HUES6 (cell line): Measurements from ENCODE around the gene MAGEA2.
"Not testable (repeated sequence)": the region's sequence is repeated elsewhere in the genome, so short reads cannot be mapped to it uniquely, and the experiment has no call there.

Experiments used
- H3K27ac ChIP-seq: 2 replicates; pipeline ENCODE4 v1.7.0; 2013; ENCODE audit warnings: low read depth, mild to moderate bottlenecking, low read length, inconsistent platforms
- H3K27me3 ChIP-seq: 2 replicates; pipeline ENCODE4 v1.6.1; 2013; ENCODE audit warnings: low read length; ENCODE audit not compliant: control insufficient read depth, insufficient read depth
- H3K36me3 ChIP-seq: 2 replicates; pipeline ENCODE4 v1.6.1; 2013; ENCODE audit warnings: low read length; ENCODE audit not compliant: control insufficient read depth, insufficient read depth
- H3K4me1 ChIP-seq: 2 replicates; pipeline ENCODE4 v1.6.1; 2013; ENCODE audit warnings: low read length; ENCODE audit not compliant: control insufficient read depth, insufficient read depth
- H3K4me3 ChIP-seq: 2 replicates; pipeline ENCODE4 v1.5.1; 2013; ENCODE audit warnings: low read depth, low read length
- H3K9ac ChIP-seq: one replicate; pipeline ENCODE4 v1.6.1; 2013; ENCODE audit warnings: mild to moderate bottlenecking, low read length
- H3K9me3 ChIP-seq: 2 replicates; pipeline ENCODE4 v1.6.1; 2013; ENCODE audit warnings: low read depth, low read length; ENCODE audit not compliant: control insufficient read depth, insufficient read depth

Gene MAGEA2

GRCh38 chrX:152753686-152754650 lies at the start of gene MAGEA2:
TSS of gene MAGEA2 (minus strand) at chrX:152753842. CDS start at chrX:152751363, 2,479 bp downstream.
- not testable (repeated sequence) for H3K27ac ChIP-seq, H3K9ac ChIP-seq, H3K4me1 ChIP-seq, H3K9me3 ChIP-seq, H3K4me3 ChIP-seq, H3K27me3 ChIP-seq, H3K36me3 ChIP-seq

- H3K9me3 ChIP-seq: peaks cover 6% of the 10 kb centered on the region; the same call in 1 of the 2 replicates
- H3K27ac ChIP-seq: no peak overlapping the region
- H3K27me3 ChIP-seq: no peaks in the 10 kb centered on the region
- H3K4me1 ChIP-seq: no peaks in the 10 kb centered on the region
- H3K4me3 ChIP-seq: no peak overlapping the region
- no peaks in the 10 kb centered on the region for H3K36me3 ChIP-seq
- no peak overlapping the region for H3K9ac ChIP-seq
Observed at GRCh38 chrX:152798945-152799344, 45.3 kb upstream of the MAGEA2 start.

- H3K4me1 ChIP-seq, H3K27me3 ChIP-seq, H3K4me3 ChIP-seq, H3K27ac ChIP-seq, H3K36me3 ChIP-seq, H3K9me3 ChIP-seq, H3K9ac ChIP-seq: not testable (repeated sequence)
Observed at GRCh38 chrX:152787062-152787461, 33.4 kb upstream of the MAGEA2 start.

GRCh38 chrX:152769549-152770289 lies 16.1 kb upstream of the MAGEA2 start, which contains the start of gene MAGEA6:
TSS of gene MAGEA6 (minus strand) at chrX:152769689. CDS start at chrX:152767650, 2,039 bp downstream.
- H3K9ac ChIP-seq, H3K9me3 ChIP-seq, H3K36me3 ChIP-seq, H3K27ac ChIP-seq, H3K27me3 ChIP-seq, H3K4me1 ChIP-seq, H3K4me3 ChIP-seq: not testable (repeated sequence)

GRCh38 chrX:152766562-152766961 lies 12.9 kb upstream of the MAGEA2 start:
- H3K36me3 ChIP-seq, H3K9me3 ChIP-seq, H3K4me1 ChIP-seq, H3K9ac ChIP-seq, H3K27me3 ChIP-seq, H3K4me3 ChIP-seq, H3K27ac ChIP-seq: not testable (repeated sequence)

- not testable (repeated sequence) for H3K36me3 ChIP-seq, H3K9me3 ChIP-seq, H3K4me3 ChIP-seq, H3K27ac ChIP-seq, H3K4me1 ChIP-seq, H3K9ac ChIP-seq, H3K27me3 ChIP-seq
Observed at GRCh38 chrX:152761582-152761981, 7.9 kb upstream of the MAGEA2 start.

- H3K27me3 ChIP-seq, H3K4me1 ChIP-seq, H3K36me3 ChIP-seq: not testable (repeated sequence)
Observed at GRCh38 chrX:152759544-152759943, 5.9 kb upstream of the MAGEA2 start.

GRCh38 chrX:152758918-152759317 lies 5.3 kb upstream of the MAGEA2 start, which contains the start of gene CSAG3:
TSS of gene CSAG3 (plus strand) at chrX:152759218.
- H3K4me1 ChIP-seq: not testable (repeated sequence)

More at GRCh38 chrX:152759544-152759943, 5.9 kb upstream of the MAGEA2 start:
- not testable (repeated sequence) for H3K9ac ChIP-seq, H3K9me3 ChIP-seq, H3K4me3 ChIP-seq, H3K27ac ChIP-seq

GRCh38 chrX:152754871-152755270 lies 1.2 kb upstream of the MAGEA2 start:
- not testable (repeated sequence) for H3K9me3 ChIP-seq, H3K36me3 ChIP-seq, H3K27ac ChIP-seq, H3K9ac ChIP-seq, H3K4me1 ChIP-seq, H3K27me3 ChIP-seq, H3K4me3 ChIP-seq

More at GRCh38 chrX:152758918-152759317, 5.3 kb upstream of the MAGEA2 start, which contains the start of gene CSAG3:
- not testable (repeated sequence) for H3K9ac ChIP-seq, H3K27ac ChIP-seq, H3K36me3 ChIP-seq, H3K9me3 ChIP-seq, H3K27me3 ChIP-seq, H3K4me3 ChIP-seq

- Histone ChIP-seq H3K4me1 (no peaks in the 10 kb centered on the region), H3K36me3 (no peaks in the 10 kb centered on the region), H3K27me3 (no peaks in the 10 kb centered on the region), H3K9ac (no peak overlapping the region), H3K4me3 (no peak overlapping the region), H3K9me3 (peaks cover 13% of the 10 kb centered on the region; the same call in 1 of the 2 replicates), H3K27ac (no peak overlapping the region)
Observed at GRCh38 chrX:152738560-152738959, 15.1 kb downstream of the MAGEA2 start.

GRCh38 chrX:152736528-152736927 lies 17.1 kb downstream of the MAGEA2 start:
- not testable (repeated sequence) for H3K27ac ChIP-seq, H3K4me3 ChIP-seq, H3K4me1 ChIP-seq, H3K27me3 ChIP-seq, H3K36me3 ChIP-seq, H3K9ac ChIP-seq
- peaks cover 12% of the 10 kb centered on the region; the same call in 1 of the 2 replicates for H3K9me3 ChIP-seq
